ENCODE data around the gene ALDH1A1.

The ALDH1A1 gene

DNA sequence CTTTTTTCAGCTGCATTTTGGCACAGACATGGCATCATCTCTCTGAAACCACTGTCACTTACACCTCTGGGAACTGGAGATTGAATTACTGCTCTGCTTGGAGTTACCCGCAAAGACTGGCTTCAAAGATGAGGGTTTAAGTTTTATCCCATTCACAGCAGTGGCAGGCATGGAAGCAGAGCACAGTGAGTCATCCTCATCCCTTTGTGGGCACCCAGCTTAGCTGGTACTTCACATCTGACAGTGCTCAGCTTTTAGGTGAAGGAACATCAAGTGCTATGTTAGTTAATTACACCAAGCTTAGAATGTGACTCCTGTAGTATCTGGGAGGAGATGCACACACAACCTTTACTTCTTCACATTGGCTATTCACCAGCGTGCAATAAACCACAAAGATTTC, 24.8 kb upstream of the ALDH1A1 start:
- H3K4me3 ChIP-seq (ENCODE audit: low read depth, low read length): no peak overlapping the region
- no peak for DNase-seq (ENCODE audit: low read depth)
- no peak for TF ChIP-seq POLR2A (IDR thresholded peaks at IDR 0.05; ENCODE audit: extremely low read depth, insufficient read length)
- TF ChIP-seq, protein P1, sequence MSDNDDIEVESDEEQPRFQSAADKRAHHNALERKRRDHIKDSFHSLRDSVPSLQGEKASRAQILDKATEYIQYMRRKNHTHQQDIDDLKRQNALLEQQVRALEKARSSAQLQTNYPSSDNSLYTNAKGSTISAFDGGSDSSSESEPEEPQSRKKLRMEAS (IDR thresholded peaks at IDR 0.05; ENCODE audit: low read depth, low read length): no peak
- TF ChIP-seq MYC (IDR thresholded peaks at IDR 0.05; ENCODE audit: low read depth, low read length): no peak
- TF ChIP-seq, protein P2, sequence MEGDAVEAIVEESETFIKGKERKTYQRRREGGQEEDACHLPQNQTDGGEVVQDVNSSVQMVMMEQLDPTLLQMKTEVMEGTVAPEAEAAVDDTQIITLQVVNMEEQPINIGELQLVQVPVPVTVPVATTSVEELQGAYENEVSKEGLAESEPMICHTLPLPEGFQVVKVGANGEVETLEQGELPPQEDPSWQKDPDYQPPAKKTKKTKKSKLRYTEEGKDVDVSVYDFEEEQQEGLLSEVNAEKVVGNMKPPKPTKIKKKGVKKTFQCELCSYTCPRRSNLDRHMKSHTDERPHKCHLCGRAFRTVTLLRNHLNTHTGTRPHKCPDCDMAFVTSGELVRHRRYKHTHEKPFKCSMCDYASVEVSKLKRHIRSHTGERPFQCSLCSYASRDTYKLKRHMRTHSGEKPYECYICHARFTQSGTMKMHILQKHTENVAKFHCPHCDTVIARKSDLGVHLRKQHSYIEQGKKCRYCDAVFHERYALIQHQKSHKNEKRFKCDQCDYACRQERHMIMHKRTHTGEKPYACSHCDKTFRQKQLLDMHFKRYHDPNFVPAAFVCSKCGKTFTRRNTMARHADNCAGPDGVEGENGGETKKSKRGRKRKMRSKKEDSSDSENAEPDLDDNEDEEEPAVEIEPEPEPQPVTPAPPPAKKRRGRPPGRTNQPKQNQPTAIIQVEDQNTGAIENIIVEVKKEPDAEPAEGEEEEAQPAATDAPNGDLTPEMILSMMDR (IDR thresholded peaks at IDR 0.05; ENCODE audit: low read depth, low read length): no peak

DNA sequence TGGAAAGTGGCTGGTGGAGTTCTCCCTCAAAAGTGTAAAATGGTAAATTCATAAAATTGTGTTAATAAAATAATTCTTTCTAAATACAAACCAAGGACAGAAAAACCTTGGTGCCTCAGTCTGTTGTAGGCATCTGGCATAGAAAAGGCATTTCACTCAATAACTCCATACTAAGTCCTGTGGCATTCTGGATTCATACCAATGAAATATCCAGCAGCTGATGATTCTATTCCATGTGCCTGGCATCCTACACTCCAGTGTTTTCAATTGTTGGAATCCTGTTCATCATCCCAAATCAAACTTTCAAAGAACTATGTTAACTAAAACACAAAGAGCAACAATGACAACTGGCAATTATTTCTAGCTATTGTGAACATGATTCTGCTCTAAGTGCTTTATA, 21.6 kb upstream of the ALDH1A1 start:
- TF ChIP-seq POLR2A (IDR thresholded peaks at IDR 0.05; ENCODE audit: extremely low read depth, insufficient read length): no peak
- TF ChIP-seq, protein P2 (IDR thresholded peaks at IDR 0.05; ENCODE audit: low read depth, low read length): no peak
- TF ChIP-seq MYC (IDR thresholded peaks at IDR 0.05; ENCODE audit: low read depth, low read length): no peak
- TF ChIP-seq, protein P1 (IDR thresholded peaks at IDR 0.05; ENCODE audit: low read depth, low read length): no peak
- DNase-seq (ENCODE audit: low read depth): no peak
- H3K4me3 ChIP-seq (ENCODE audit: low read depth, low read length): no peak overlapping the region

DNA sequence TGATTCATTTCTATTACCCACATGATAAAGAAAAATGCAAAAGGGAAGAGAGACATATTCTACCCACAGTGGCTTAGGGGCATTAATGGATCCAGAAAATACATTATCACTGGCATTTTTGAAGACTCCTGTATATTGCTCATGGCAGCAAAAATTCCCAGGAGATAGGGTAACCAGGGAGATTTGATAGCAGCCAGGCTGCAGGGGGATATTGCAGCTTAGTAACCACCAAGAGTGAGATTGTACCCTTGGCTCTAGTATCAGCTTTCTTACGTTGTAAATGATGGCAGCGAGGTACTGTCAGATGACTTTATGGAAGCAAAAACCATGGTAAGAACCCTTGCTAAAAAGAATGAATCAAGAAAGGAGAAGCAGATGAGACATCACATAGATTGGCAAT, 19.8 kb upstream of the ALDH1A1 start:
- no peak for DNase-seq (ENCODE audit: low read depth)
- no peak overlapping the region for H3K4me3 ChIP-seq (ENCODE audit: low read depth, low read length)
- TF ChIP-seq, protein P2 (IDR thresholded peaks at IDR 0.05; ENCODE audit: low read depth, low read length): no peak
- no peak for TF ChIP-seq POLR2A (IDR thresholded peaks at IDR 0.05; ENCODE audit: extremely low read depth, insufficient read length)
- no peak for TF ChIP-seq MYC (IDR thresholded peaks at IDR 0.05; ENCODE audit: low read depth, low read length)
- TF ChIP-seq, protein P1 (IDR thresholded peaks at IDR 0.05; ENCODE audit: low read depth, low read length): no peak

DNA sequence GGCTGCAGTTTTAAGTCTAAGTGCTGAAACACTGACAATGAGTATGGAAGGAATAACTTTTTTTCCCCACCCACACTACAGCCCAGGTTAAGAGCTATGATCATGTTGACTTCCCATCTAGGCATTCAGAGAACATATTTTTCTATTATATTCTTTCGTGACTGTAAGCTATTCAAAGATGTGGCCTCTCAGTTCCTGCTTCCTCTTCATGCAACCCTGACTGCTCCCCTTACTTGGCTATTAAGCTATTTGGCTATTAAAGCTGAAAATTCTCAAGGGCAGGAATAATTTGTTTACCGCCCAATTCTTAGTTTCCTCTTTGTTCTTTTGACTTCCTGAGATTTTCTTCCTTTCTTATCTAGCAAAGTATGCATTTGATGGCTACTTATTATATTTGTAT, 18.6 kb upstream of the ALDH1A1 start:
- TF ChIP-seq, protein P1 (IDR thresholded peaks at IDR 0.05; ENCODE audit: low read depth, low read length): no peak
- TF ChIP-seq, protein P2 (IDR thresholded peaks at IDR 0.05; ENCODE audit: low read depth, low read length): no peak
- TF ChIP-seq MYC (IDR thresholded peaks at IDR 0.05; ENCODE audit: low read depth, low read length): no peak
- TF ChIP-seq POLR2A (IDR thresholded peaks at IDR 0.05; ENCODE audit: extremely low read depth, insufficient read length): no peak
- H3K4me3 ChIP-seq (ENCODE audit: low read depth, low read length): no peak overlapping the region
- DNase-seq (ENCODE audit: low read depth): no peak

DNA sequence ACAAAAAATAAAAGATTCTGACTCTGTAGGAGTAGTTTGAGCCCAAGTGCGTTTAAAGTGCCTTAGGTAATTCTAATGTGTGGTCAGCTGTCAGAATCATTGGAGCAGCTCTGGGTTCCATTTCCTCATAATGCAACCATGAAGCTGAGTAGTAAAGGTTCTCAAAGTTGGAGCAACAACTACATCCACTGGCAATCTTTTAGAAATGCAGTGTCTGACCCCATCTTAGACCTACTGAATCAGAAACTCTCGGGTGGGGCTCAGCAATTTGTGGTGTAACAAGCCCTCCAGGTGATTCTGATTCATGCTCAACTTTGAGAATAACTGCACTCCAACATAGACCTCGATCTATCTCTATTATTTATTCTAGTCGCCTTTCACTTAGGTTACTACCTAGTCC, 7.6 kb upstream of the ALDH1A1 start:
- no peak overlapping the region for H3K4me3 ChIP-seq (ENCODE audit: low read depth, low read length)
- DNase-seq (ENCODE audit: low read depth): no peak
- TF ChIP-seq POLR2A (IDR thresholded peaks at IDR 0.05; ENCODE audit: extremely low read depth, insufficient read length) (no peak), MYC (IDR thresholded peaks at IDR 0.05; ENCODE audit: low read depth, low read length) (no peak)
- TF ChIP-seq, protein P2 (IDR thresholded peaks at IDR 0.05; ENCODE audit: low read depth, low read length): no peak
- TF ChIP-seq, protein P1 (IDR thresholded peaks at IDR 0.05; ENCODE audit: low read depth, low read length): no peak

Data from NB4 (cell line).